HFFc6 (cell line): ENCODE data around the gene DENND1A. TPM values are rescaled to one million over a fixed set of nuclear protein-coding genes. Genes with fewer than 3 reads are reported as not detected.

Experiments
- DNase-seq: peaks from one replicate; pipeline ENCODE4 v3.0.0-alpha.2; 2018
- H3K27ac Mint-ChIP-seq: 2 replicates; pipeline ENCODE4 v1.8.0; 2020; ENCODE audit warnings: mild to moderate bottlenecking, mixed read lengths
- H3K27me3 Mint-ChIP-seq: 2 replicates; pipeline ENCODE4 v1.8.0; 2021; ENCODE audit warnings: mild to moderate bottlenecking, moderate library complexity, mixed read lengths; ENCODE audit not compliant: insufficient read depth
- H3K36me3 Mint-ChIP-seq: 2 replicates; pipeline ENCODE4 v1.8.0; 2021; ENCODE audit warnings: low read depth, mixed read lengths
- H3K4me1 Mint-ChIP-seq: 2 replicates; pipeline ENCODE4 v1.8.0; 2020; ENCODE audit warnings: low read depth, mixed read lengths
- H3K4me3 Mint-ChIP-seq: 2 replicates; pipeline ENCODE4 v1.8.0; 2020; ENCODE audit warnings: mild to moderate bottlenecking, moderate library complexity, mixed read lengths
- H3K9me3 Mint-ChIP-seq: 2 replicates; pipeline ENCODE4 v1.8.0; 2020; ENCODE audit warnings: mild to moderate bottlenecking, mixed read lengths
- total RNA-seq, 6 experiments: library from RNA; stranded (reverse); fragmentation: NEBNext Ultra II Directional; extraction: Animal tissue kit (Norgen Biotek cat#: 25700); gene quantifications; 2 replicates in 1 of 6; 3 replicates in 5 of 6; pipeline ENCODE4 v1.2.3, GENCODE V29; 2021
- TF ChIP-seq, protein P1 (sequence below): fragments of 200-600 bp; sonication (generic); IDR thresholded peaks from 2 replicates; pipeline ENCODE4 v1.5.0; 2021; ENCODE audit warnings: antibody characterized with exemption, mild to moderate bottlenecking

DENND1A gene
- total RNA-seq, 6 experiments from 2014 or later: 25.4 to 38.3 (median 30.3) TPM

DNA sequence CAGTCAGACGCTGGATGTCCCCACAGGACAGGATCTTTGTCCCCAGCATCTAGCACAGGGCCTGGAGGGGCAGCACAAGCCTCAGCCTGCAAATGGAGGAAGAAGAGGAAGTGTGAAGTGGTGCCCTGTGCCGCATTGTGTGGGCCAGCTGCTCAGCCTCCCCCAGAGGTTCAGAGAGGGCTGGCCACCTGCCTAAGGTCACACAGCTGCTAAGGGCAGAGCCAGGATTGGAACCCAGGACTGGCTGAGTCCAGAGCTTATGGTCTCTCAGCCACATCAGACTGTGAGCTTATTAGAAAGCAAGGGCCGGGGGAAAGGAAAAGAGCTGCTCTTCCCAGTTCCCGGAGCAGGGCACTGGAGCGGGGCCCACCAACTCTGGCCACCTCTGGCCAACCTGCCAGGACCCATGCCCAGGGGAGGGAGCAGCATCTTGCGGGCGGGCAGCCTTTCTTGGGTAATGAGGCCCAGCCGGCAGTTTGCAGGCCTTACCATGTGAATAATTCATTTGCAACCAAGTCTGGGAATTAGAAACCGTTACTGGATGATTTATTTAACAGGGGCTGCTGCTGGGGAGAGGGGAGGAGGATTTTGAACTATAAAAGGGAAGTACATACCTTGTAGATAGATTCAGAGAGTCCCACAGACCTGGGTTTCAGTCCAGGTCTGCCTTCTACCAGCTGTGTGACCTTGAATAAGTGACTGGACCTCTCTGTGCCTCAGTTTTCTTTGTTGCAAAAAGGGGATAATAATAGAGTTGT lies 585.6 kb downstream of the DENND1A start:
- H3K4me1 Mint-ChIP-seq: no peaks in the 10 kb centered on the region
- H3K27me3 Mint-ChIP-seq: peaks cover 8% of the 10 kb centered on the region
- no peaks in the 10 kb centered on the region for H3K9me3 Mint-ChIP-seq
- TF ChIP-seq, protein P1, sequence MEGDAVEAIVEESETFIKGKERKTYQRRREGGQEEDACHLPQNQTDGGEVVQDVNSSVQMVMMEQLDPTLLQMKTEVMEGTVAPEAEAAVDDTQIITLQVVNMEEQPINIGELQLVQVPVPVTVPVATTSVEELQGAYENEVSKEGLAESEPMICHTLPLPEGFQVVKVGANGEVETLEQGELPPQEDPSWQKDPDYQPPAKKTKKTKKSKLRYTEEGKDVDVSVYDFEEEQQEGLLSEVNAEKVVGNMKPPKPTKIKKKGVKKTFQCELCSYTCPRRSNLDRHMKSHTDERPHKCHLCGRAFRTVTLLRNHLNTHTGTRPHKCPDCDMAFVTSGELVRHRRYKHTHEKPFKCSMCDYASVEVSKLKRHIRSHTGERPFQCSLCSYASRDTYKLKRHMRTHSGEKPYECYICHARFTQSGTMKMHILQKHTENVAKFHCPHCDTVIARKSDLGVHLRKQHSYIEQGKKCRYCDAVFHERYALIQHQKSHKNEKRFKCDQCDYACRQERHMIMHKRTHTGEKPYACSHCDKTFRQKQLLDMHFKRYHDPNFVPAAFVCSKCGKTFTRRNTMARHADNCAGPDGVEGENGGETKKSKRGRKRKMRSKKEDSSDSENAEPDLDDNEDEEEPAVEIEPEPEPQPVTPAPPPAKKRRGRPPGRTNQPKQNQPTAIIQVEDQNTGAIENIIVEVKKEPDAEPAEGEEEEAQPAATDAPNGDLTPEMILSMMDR: no peak
- H3K27ac Mint-ChIP-seq: no peak overlapping the region
- no peaks in the 10 kb centered on the region for H3K36me3 Mint-ChIP-seq
- no peak overlapping the region for H3K4me3 Mint-ChIP-seq
- DNase-seq: no peak

DNA sequence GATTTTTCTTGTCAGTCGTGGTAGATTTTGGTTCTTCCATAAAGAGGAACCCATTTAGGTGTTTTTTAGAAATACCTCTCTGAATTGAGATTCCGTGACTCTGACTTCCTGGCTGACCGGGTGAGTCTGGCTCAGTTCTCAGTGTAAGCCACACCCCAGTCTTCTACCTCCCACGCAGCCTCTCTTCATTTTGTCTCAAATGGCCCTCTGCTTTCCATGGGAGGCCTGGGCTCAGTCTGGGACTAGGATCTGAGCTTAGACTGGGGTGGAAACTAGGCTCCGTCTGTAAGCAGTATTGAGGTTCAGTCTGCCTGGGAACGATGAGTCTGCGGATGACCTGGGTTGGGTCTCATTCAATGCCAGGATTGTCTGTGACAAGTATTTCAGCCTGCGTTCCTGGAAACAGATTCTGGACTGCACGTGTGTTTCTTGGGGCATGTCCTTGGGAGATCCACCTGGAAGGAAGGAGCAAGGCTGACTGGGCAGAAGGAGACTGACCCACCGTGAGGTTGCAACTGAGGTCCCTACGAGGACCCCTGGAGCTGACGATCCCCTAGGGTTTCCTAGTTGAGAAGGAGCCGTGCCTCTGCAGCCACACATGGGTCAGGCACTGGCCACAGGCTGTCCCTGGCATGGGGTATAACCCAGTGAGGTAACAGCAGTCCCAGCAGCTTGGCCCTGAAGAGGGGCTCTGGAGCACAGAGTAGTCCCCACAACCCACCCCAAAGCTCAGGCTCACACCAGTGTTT lies 586.3 kb downstream of the DENND1A start:
- Mint-ChIP-seq H3K4me3 (no peak overlapping the region), H3K9me3 (no peaks in the 10 kb centered on the region), H3K27ac (no peak overlapping the region), H3K36me3 (no peaks in the 10 kb centered on the region), H3K27me3 (peaks cover 8% of the 10 kb centered on the region), H3K4me1 (no peaks in the 10 kb centered on the region)
- TF ChIP-seq, protein P1: no peak
- DNase-seq: no peak

DNA sequence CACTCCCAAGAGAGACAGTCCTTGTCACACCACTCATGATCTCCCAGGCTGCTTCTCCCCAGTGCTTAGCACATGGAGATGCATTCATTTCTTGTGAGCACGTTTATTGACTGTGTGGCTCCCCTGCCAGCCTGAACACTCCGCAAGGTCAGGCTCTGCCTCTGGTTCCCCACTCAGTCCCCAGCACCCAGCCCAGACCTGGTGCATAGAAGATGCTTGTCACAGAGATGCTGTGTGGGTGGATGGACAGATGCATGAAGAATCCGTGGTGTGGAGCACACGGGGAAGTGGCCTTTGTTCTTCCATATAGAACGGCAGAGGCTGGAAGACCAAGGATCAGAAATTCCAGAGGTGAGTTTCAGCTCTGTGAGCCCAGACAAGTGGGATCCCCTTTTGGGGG lies 587.7 kb downstream of the DENND1A start:
- no peaks in the 10 kb centered on the region for H3K36me3 Mint-ChIP-seq

DNA sequence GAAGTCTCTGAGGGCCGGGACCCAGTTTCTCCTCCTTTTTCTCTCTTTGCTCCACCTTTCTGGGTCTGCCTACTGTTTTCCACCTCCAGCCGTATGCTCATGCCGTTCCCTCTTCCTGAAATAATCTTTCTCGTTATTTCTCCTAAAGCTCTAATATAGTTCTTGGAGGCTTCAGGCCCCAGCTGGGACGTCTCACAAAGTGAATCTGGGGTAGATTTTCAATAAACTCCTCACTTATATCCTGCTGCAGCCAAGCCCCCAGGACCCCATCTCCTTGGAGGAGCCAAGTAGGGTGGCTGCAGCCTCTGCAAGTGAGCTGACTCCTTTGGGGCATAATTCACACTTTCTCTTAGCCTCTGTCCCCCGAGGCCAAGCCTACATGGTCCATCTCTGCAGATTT lies 588.1 kb downstream of the DENND1A start:
- Mint-ChIP-seq H3K27me3 (peaks cover 8% of the 10 kb centered on the region), H3K27ac (no peak overlapping the region), H3K4me3 (no peak overlapping the region), H3K36me3 (no peaks in the 10 kb centered on the region), H3K9me3 (no peaks in the 10 kb centered on the region), H3K4me1 (no peaks in the 10 kb centered on the region)
- DNase-seq: no peak
- TF ChIP-seq, protein P1: no peak

More for the DNA sequence above, 587.7 kb downstream of the DENND1A start:
- Mint-ChIP-seq H3K27ac (no peak overlapping the region), H3K4me3 (no peak overlapping the region), H3K4me1 (no peaks in the 10 kb centered on the region), H3K27me3 (peaks cover 8% of the 10 kb centered on the region), H3K9me3 (no peaks in the 10 kb centered on the region)
- no peak for DNase-seq
- TF ChIP-seq, protein P1: no peak

DNA sequence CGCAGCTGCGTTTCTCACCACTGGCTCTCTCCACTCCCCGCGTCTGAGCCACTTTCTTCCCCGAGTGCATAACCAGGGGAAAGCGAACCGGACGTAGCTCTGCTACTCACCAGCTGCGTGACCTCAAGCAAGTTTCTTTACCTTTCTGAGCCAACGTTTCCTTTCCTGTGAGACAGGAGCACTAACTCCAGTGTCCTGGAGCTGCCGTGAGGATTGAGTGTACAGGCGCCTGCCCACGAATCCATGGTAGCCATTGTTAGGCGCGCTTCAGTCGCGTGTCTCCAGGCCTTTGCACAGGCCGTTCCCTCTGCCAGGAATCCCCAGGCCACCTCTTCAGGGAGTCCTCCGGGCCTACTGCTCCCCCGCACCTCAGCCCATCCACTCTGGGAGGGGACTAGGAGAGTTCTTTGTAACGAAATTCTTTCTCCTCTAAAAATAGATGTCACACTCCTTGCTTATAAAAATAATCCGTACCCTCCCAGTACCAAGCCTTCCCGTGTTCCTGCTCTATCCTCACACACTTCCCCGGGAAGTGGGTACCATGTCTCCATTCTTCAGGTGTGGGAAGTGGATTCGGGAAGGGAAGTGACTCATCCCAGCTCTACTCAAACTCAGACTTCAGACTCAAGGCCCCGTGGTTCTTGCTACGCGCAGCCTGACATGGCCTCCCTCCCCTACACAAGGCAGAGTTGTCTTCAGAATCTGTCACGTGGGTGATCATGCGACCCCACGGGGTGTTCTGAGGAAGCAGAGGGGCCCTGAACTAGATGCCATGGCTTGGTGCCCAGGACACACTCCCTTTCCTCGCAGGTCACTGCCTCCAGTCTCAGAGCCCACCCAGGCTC lies 590.0 kb downstream of the DENND1A start:
- no peaks in the 10 kb centered on the region for H3K36me3 Mint-ChIP-seq
- no peak overlapping the region for H3K4me3 Mint-ChIP-seq
- TF ChIP-seq, protein P1: no peak
- DNase-seq: no peak
- peaks cover 7% of the 10 kb centered on the region for H3K27me3 Mint-ChIP-seq
- H3K4me1 Mint-ChIP-seq: peaks cover 14% of the 10 kb centered on the region
- H3K27ac Mint-ChIP-seq: no peak overlapping the region
- no peaks in the 10 kb centered on the region for H3K9me3 Mint-ChIP-seq
